GM18951 (cell line): ENCODE results near the gene P2RX2.

Experiments used
- POLR2A ChIP-seq: IDR thresholded peaks from 4 replicates; pipeline ENCODE4 v1.6.1; 2011; ENCODE audit warnings: mild to moderate bottlenecking; ENCODE audit not compliant: insufficient read length, insufficient read depth; ENCODE audit errors: extremely low read depth
- in situ Hi-C: fragments of 300-500 bp; cut with MboI; formaldehyde crosslinking; loops from one replicate; pipeline ENCODE4 v1.12.0; 2022; ENCODE audit warnings: low sequenced_read_pairs, mixed read lengths, inconsistent platforms; ENCODE audit not compliant: unreplicated experiment

Gene P2RX2

GRCh38 chr12:132623072-132623869, 4.7 kb downstream of the P2RX2 start:
- no peak for TF ChIP-seq POLR2A
- in situ Hi-C loops: no loop called here

DNA sequence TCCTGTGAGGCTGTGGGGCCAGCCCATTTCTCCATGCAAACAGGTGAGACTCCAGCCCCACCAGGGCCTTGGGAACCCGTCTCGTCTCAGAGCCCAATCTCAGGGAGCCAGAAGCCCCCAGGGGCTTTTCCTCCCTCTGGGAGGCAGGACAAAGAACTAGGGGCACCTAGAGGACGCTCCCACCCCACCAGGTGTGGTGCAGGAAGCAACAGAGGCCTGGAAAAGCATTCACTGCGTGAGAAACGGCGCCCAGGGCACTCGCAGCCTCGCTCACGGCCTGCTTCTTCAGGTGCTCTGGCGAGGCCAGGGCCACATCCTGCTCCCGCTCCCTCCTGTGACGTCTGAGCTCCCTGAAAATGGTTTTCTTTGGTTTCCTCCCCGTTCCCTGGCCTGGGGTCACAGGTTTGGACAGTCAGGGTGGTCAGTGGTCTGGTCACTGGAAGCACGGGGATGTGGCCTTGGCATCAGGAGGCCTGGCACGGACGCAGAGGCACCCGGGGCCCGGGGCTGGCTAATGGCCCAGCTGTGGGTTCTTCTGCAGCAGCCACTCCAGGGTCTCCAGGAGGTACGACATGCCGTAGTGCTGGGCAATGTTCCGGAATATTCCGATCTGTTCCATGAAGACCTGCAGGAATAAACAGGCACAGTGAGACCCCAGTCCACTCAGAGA, 5.7 kb downstream of the P2RX2 start:
- in situ Hi-C loops: no loop called here
- TF ChIP-seq POLR2A: no peak

- TF ChIP-seq POLR2A: no peak
- in situ Hi-C loops: no loop called here
These were observed 6.5 kb downstream of the P2RX2 start for GRCh38 chr12:132624910-132625630.

DNA sequence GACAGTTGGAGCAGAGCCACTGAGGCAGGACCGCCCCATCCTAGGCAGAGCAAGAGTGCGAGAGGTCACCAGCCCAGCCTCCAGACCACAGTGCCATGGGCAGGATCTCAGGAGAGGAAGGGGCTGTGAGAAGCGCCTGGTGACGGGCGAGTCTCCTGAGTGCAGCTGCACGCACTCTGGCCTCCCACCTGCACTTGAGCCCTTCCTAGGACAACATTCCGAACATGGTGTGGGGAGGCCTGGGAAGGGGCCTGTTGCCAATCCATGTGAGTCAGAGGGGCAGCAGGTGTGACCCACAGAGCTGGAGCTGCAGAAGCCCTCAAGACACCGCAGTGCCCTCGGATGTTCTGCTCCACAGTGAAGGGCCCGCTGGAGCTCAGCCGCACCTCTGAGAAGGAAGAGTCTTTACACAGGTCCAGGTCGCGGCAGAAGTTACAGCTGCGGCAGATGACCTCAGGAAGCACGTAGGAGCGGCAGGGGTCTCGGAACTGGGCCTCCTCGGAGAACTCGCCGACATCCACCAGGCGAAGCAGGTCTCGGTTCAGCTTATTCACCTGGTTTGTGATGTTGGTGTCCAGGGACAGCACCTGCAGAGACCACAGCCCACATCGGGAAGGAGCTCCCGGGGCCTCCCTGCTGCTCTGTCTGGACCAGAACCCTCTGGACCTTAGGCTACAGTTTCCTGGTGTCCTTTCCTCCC, 7.3 kb downstream of the P2RX2 start:
- no peak for TF ChIP-seq POLR2A
- in situ Hi-C loops: no loop called here

DNA sequence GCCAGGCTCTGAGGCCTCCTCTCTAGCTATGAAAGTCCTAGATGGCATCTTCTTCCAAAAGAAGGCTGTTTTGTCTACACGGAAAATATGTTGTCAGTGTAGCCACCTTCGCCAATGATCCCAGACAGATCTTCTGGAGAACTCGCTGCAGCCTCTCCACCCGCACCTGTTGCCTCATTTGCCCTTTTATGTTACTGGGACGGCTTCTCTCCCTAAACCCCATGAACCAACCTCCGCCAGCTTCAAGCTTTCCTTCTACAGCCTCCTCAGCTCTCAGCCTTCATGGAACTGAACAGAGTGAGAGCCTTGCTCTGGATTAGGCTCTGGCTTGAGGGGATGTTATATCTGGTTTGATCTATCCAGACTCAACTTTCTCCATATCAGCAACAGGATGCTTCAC, 10.8 kb downstream of the P2RX2 start:
- no peak for TF ChIP-seq POLR2A
- in situ Hi-C loops: no loop called here

DNA sequence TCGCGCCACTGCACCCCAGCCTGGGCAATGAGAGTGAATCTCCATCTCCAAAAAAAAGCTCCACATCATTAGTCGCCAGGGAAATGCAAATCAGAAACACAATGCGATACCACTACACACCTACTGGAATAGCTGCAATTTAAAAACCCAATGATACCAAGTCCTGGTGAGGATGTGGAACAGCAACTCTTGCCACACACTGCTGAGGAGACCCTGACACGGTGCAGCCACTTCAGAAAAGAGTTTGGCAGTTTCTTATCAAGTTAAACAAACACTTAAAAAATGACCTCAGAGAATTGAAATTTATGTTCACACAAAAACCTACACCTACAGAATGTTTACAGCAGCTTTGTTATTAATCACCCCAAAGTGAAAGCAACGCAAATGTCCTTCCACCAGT, 12.1 kb downstream of the P2RX2 start:
- in situ Hi-C loops: no loop called here

DNA sequence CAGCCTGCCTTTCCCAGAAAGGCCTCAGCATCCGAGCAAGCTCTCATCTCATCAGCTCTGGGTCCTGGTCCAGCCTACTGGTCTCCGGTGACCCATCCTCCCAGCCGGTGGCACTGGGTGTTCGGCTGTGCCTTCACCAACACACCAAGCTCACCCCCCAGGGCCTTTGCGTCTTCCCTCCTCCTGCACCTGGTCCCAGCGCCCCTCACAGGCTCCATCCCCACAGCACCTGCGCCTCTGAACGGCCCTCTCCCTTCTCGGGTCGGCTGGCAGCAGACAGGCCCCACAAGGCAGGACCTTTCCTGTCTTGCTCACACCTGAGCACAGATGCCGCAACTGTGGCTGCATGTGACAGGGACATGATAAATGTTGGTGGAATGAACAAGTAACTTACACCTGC, 13.1 kb downstream of the P2RX2 start:
- no peak for TF ChIP-seq POLR2A
- in situ Hi-C loops: no loop called here

More for the DNA sequence above, 12.1 kb downstream of the P2RX2 start:
- TF ChIP-seq POLR2A: no peak

DNA sequence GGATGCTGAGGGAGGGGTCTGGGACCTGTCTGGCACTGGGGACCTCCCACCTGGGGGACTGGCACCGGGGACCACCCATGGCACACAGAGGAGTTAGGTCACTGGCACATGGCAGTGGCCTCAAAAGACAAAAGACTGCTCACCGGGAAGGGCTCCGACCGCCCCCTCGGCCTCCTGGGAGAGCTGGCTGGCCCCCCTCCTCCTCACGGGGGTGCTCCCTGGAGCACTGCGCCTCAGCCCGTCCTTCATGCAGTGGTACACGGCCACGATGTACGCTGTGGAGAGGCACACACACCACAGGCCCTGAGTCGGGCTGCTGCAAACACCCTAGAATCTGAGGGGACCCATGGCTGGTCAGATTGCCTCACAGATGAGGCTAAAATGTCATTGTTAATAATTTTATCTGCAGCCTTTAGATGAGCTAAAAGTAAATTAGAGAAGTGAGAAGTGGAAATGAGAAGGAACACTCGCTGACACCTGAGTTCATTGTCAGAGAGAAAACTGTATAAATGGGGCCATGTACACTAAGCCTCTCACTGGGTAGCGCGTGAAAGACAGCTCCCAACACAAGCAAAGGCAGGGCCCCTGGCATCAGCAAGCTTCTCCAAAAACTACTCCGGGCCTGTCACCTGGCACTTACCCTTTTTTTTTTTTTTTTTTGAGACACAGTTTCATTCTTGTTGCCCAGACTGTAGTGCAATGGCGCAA, 14.1 kb downstream of the P2RX2 start:
- no peak for TF ChIP-seq POLR2A
- in situ Hi-C loops: no loop called here

DNA sequence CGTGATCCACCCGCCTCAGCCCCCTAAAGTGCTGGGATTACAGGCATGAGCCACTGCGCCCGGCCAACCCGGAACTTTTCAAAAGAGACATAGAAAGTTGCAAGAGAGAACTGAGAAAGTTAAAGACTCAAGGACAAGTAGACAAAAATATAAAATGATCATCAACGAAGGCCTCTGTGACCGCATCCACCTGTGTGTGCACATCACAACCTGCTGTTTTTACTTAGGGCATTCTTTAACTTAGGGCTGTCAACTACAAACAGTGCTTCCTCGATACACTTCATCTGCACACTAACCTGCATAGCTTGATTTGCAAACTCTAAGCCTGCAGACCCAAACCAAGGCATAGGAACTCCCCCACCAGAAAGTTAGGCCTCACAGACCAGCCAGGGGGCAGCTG, 14.8 kb downstream of the P2RX2 start:
- TF ChIP-seq POLR2A: no peak
- in situ Hi-C loops: no loop called here

DNA sequence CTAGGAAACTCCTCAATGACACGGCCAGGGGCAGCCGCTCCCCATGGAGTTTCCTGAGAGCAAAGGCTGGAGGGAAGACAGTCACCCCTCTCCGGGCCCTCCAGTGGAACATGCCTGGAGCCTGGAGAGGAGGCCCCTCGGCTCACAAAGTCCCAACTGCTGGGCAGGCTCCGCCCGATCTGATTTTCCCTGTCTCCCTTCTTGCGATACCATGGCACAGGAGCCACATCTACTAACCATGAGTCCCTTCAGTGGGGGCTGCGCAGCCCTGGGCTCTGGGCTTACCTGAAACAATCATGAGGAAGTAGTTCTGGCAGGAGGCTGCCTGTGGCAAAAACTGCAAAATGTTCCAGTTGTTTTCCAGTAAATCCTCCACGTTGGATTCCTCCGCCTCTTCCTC, 15.3 kb downstream of the P2RX2 start:
- in situ Hi-C loops: no loop called here
- no peak for TF ChIP-seq POLR2A

GRCh38 chr12:132634411-132634990, 15.9 kb downstream of the P2RX2 start:
- in situ Hi-C loops: no loop called here
- TF ChIP-seq POLR2A: no peak
